Progenitor cell of endocrine pancreas (in vitro differentiated cells): ENCODE measurements around the gene ZNF433. TPM values are rescaled to one million over a fixed set of nuclear protein-coding genes. Genes with fewer than 3 reads are reported as not detected.
"Not testable (repeated sequence)": the region's sequence is repeated elsewhere in the genome, so short reads cannot be mapped to it uniquely, and the experiment has no call there.

Source experiments
- DNase-seq: peaks from one replicate; pipeline ENCODE4 v3.0.0; 2021; ENCODE audit warnings: low spot score; ENCODE audit not compliant: unreplicated experiment
- H3K27ac Mint-ChIP-seq: 2 replicates; pipeline ENCODE4 v1.8.0; 2021; ENCODE audit warnings: mild to moderate bottlenecking, moderate library complexity, mixed read lengths
- H3K27me3 Mint-ChIP-seq: 2 replicates; pipeline ENCODE4 v1.8.0; 2021; ENCODE audit warnings: mixed read lengths
- H3K36me3 Mint-ChIP-seq: 2 replicates; pipeline ENCODE4 v1.8.0; 2022; ENCODE audit warnings: mixed read lengths; ENCODE audit not compliant: insufficient read depth
- H3K4me1 Mint-ChIP-seq: 2 replicates; pipeline ENCODE4 v1.8.0; 2021; ENCODE audit warnings: low read depth, mixed read lengths
- H3K4me3 Mint-ChIP-seq: 2 replicates; pipeline ENCODE4 v1.8.0; 2021; ENCODE audit warnings: low read depth, mild to moderate bottlenecking, moderate library complexity, mixed read lengths
- H3K9me3 Mint-ChIP-seq: 2 replicates; pipeline ENCODE4 v1.8.0; 2021; ENCODE audit warnings: low read depth, mixed read lengths
- CTCF ChIP-seq: fragments of 200-600 bp; sonication (generic); IDR thresholded peaks from one replicate; pipeline ENCODE4 v1.5.0; 2021; ENCODE audit warnings: antibody characterized with exemption, mild to moderate bottlenecking; ENCODE audit not compliant: unreplicated experiment
- total RNA-seq: library from RNA; stranded (reverse); gene quantifications from 2 replicates; pipeline ENCODE4 v1.2.1, GENCODE V29; 2021

Gene ZNF433
- total RNA-seq, 1 donor from 2014 or later = 10.7 TPM

- H3K36me3 Mint-ChIP-seq = peaks cover 76% of the 10 kb centered on the region
- no peaks in the 10 kb centered on the region for H3K27me3 Mint-ChIP-seq
- no peak for DNase-seq
Measured at GRCh38 chr19:12015753-12016116, 19.7 kb downstream of the ZNF433 start.

GRCh38 chr19:12015015-12015752, 20.3 kb downstream of the ZNF433 start:
- Mint-ChIP-seq H3K9me3 (peaks cover 48% of the 10 kb centered on the region), H3K4me3 (no peak overlapping the region), H3K27ac (peak overlapping the region; percentile 71), H3K4me1 (no peaks in the 10 kb centered on the region), H3K36me3 (peaks cover 75% of the 10 kb centered on the region), H3K27me3 (no peaks in the 10 kb centered on the region)
- TF ChIP-seq CTCF = no peak
- no peak for DNase-seq

More at GRCh38 chr19:12015753-12016116, 19.7 kb downstream of the ZNF433 start:
- Mint-ChIP-seq H3K27ac (peak overlapping the region; percentile 71), H3K9me3 (peaks cover 50% of the 10 kb centered on the region), H3K4me1 (no peaks in the 10 kb centered on the region), H3K4me3 (no peak overlapping the region)
- TF ChIP-seq CTCF = no peak

GRCh38 chr19:12000152-12000981, 35.1 kb downstream of the ZNF433 start:
- Mint-ChIP-seq H3K36me3 (peaks cover 65% of the 10 kb centered on the region), H3K4me3 (no peak overlapping the region), H3K4me1 (no peaks in the 10 kb centered on the region), H3K27me3 (no peaks in the 10 kb centered on the region), H3K9me3 (peaks cover 19% of the 10 kb centered on the region), H3K27ac (no peak overlapping the region)
- no peak for DNase-seq
- no peak for TF ChIP-seq CTCF

- DNase-seq = no peak
- H3K4me1 Mint-ChIP-seq = no peaks in the 10 kb centered on the region
- peaks cover 56% of the 10 kb centered on the region for H3K36me3 Mint-ChIP-seq
- no peak overlapping the region for H3K4me3 Mint-ChIP-seq
- H3K27me3 Mint-ChIP-seq = no peaks in the 10 kb centered on the region
- peaks cover 29% of the 10 kb centered on the region for H3K9me3 Mint-ChIP-seq
- H3K27ac Mint-ChIP-seq = no peak overlapping the region
- no peak for TF ChIP-seq CTCF
Measured at GRCh38 chr19:11995174-11995573, 40.3 kb downstream of the ZNF433 start.

- H3K27ac Mint-ChIP-seq, H3K27me3 Mint-ChIP-seq, H3K4me3 Mint-ChIP-seq, H3K4me1 Mint-ChIP-seq, DNase-seq: not testable (repeated sequence)
- Mint-ChIP-seq H3K36me3 (peaks cover 32% of the 10 kb centered on the region), H3K9me3 (peaks cover 20% of the 10 kb centered on the region)
Measured at GRCh38 chr19:11991921-11992320, 43.6 kb downstream of the ZNF433 start.
